GM23248 (cell line): ENCODE data around the gene PSMD14. TPM values are rescaled to one million over a fixed set of nuclear protein-coding genes. Genes with fewer than 3 reads are reported as not detected.

Source experiments
- DNase-seq: peaks from one replicate; pipeline ENCODE4 v3.0.0-alpha.2; 2015
- H2AFZ ChIP-seq: fragments of 200-600 bp; sonication (generic); 2 replicates; pipeline ENCODE4 v1.6.1; 2016; ENCODE audit warnings: antibody characterized with exemption
- H3F3A ChIP-seq: fragments of 200-600 bp; sonication (generic); 2 replicates; pipeline ENCODE4 v1.6.1; 2016; ENCODE audit warnings: mild to moderate bottlenecking, antibody characterized with exemption, mixed run types; ENCODE audit not compliant: insufficient read depth
- H3K27ac ChIP-seq: fragments of 200-600 bp; sonication (generic); 2 replicates; pipeline ENCODE4 v1.5.1; 2016; ENCODE audit warnings: mild to moderate bottlenecking
- H3K27me3 ChIP-seq: fragments of 200-600 bp; sonication (generic); replicated peaks from 2 replicates; pipeline ENCODE4 v1.6.1; 2016; ENCODE audit warnings: mild to moderate bottlenecking; ENCODE audit not compliant: insufficient read depth
- H3K36me3 ChIP-seq: fragments of 200-600 bp; sonication (generic); 2 replicates; pipeline ENCODE4 v1.6.1; 2016; ENCODE audit warnings: low read depth, mild to moderate bottlenecking
- H3K4me1 ChIP-seq: fragments of 200-600 bp; sonication (generic); 2 replicates; pipeline ENCODE4 v1.6.1; 2016; ENCODE audit warnings: mild to moderate bottlenecking; ENCODE audit not compliant: insufficient read depth
- H3K4me2 ChIP-seq: fragments of 200-600 bp; sonication (generic); one replicate; pipeline ENCODE4 v1.6.1; 2016; ENCODE audit warnings: mild to moderate bottlenecking; ENCODE audit not compliant: unreplicated experiment
- H3K4me3 ChIP-seq: fragments of 200-600 bp; sonication (generic); 2 replicates; pipeline ENCODE4 v1.5.1; 2016; ENCODE audit warnings: mild to moderate bottlenecking
- H3K79me2 ChIP-seq: fragments of 200-600 bp; sonication (generic); 2 replicates; pipeline ENCODE4 v1.6.1; 2016; ENCODE audit warnings: mild to moderate bottlenecking; ENCODE audit not compliant: insufficient read depth
- H3K9ac ChIP-seq: fragments of 200-600 bp; sonication (generic); 2 replicates; pipeline ENCODE4 v1.6.1; 2016; ENCODE audit warnings: mild to moderate bottlenecking
- H3K9me2 ChIP-seq: fragments of 200-600 bp; sonication (generic); 2 replicates; pipeline ENCODE4 v1.6.1; 2016; ENCODE audit warnings: mixed run types, mild to moderate bottlenecking, moderate library complexity; ENCODE audit not compliant: insufficient read depth
- H3K9me3 ChIP-seq: fragments of 200-600 bp; sonication (generic); one replicate; pipeline ENCODE4 v1.6.1; 2017; ENCODE audit warnings: low read depth
- H4K20me1 ChIP-seq: fragments of 200-600 bp; sonication (generic); 2 replicates; pipeline ENCODE4 v1.6.0; 2016; ENCODE audit not compliant: insufficient read depth
- EZH2 ChIP-seq: fragments of 200-600 bp; sonication (generic); IDR thresholded peaks from 2 replicates; pipeline ENCODE4 v1.6.1; 2018; ENCODE audit warnings: antibody characterized with exemption, mild to moderate bottlenecking; ENCODE audit not compliant: insufficient read depth, poor library complexity, severe bottlenecking
- EZH2phosphoT487 ChIP-seq: fragments of 200-600 bp; sonication (generic); IDR thresholded peaks from 2 replicates; pipeline ENCODE4 v1.6.1; 2018; ENCODE audit warnings: antibody characterized with exemption, moderate library complexity, mild to moderate bottlenecking, low read depth; ENCODE audit not compliant: insufficient read depth
- WGBS, 2 experiments: methylation state at CpG; one replicate each; pipeline ENCODE4 v1.1.6; 2015 to 2017; ENCODE audit warnings: low lambda C conversion rate in 2 of 2, low coverage in 1 of 2; ENCODE audit errors: missing lambda C conversion rate in 2 of 2; 5-methylcytosine and 5-hydroxymethylcytosine counted together
- in situ Hi-C: fragments of 300-500 bp; cut with MboI; formaldehyde crosslinking; loops from 2 replicates; pipeline ENCODE4 v1.15.0; 2020
- polyA plus RNA-seq: library from polyadenylated mRNA; unstranded; fragments of >200 nt; fragmentation: Nextera tagmentation; extraction: Ambion mirVana; gene quantifications from 2 replicates; pipeline ENCODE4 v1.2.1, GENCODE V29; 2016
- total RNA-seq: library from RNA; depleted of rRNA; stranded (reverse); fragments of >200 nt; shearing (Covaris generic); gene quantifications from 2 replicates; pipeline ENCODE4 v1.2.3, GENCODE V29; 2014

Gene PSMD14
- total and polyA plus RNA-seq, 2 experiments from 2014 or later, result 94.4 to 96.0 TPM

GRCh38 chr2:161400076-161400475 lies 91.9 kb downstream of the PSMD14 start:
- Histone ChIP-seq H3K9me2 (no peaks in the 10 kb centered on the region), H3K4me2 (no peak overlapping the region), H3K4me3 (no peak overlapping the region), H2AFZ (no peak overlapping the region), H3K36me3 (peaks cover 52% of the 10 kb centered on the region), H3K27ac (no peak overlapping the region), H3F3A (peaks cover 3% of the 10 kb centered on the region; the same call in 1 of the 2 replicates), H3K9ac (no peak overlapping the region), H4K20me1 (no peaks in the 10 kb centered on the region), H3K79me2 (no peaks in the 10 kb centered on the region), H3K9me3 (no peaks in the 10 kb centered on the region), H3K4me1 (no peaks in the 10 kb centered on the region), H3K27me3 (no peaks in the 10 kb centered on the region)
- no peak for TF ChIP-seq EZH2phosphoT487
- in situ Hi-C loops, result no loop called here
- WGBS, 2 experiments, result 84 to 95% methylated on average over 2 of the region's 2 CpGs
- peak; percentile 48 for DNase-seq

DNA sequence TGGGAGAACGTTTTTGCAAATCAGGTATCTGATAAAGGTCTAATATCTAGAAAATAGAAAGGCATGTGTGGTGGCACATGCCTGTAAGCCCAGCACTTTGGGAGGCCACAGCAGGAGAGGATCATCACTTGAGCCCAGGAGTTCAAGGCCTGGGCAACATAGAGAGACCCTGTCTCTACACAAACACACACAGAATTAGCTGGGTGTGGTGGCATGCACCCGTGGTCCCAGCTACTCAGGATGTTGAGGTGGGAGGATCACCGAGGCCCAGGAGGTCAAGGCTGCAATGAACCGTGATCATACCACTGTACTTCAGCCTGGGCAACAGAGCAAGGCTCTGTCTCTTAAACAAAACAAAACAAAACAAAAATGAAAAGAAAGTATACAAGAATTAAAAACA lies 94.1 kb downstream of the PSMD14 start:
- in situ Hi-C loops, result no loop called here

GRCh38 chr2:161406316-161406715 lies 98.1 kb downstream of the PSMD14 start:
- H3K4me3 ChIP-seq, result no peak overlapping the region
- H3K4me1 ChIP-seq, result no peaks in the 10 kb centered on the region
- H3K9ac ChIP-seq, result no peak overlapping the region
- H4K20me1 ChIP-seq, result no peaks in the 10 kb centered on the region
- no peak overlapping the region for H3K4me2 ChIP-seq
- no peak overlapping the region for H2AFZ ChIP-seq
- H3K79me2 ChIP-seq, result no peaks in the 10 kb centered on the region
- in situ Hi-C loops, result no loop called here
- H3K9me2 ChIP-seq, result no peaks in the 10 kb centered on the region
- H3K9me3 ChIP-seq, result no peaks in the 10 kb centered on the region
- peaks cover 24% of the 10 kb centered on the region for H3K36me3 ChIP-seq
- H3K27ac ChIP-seq, result no peak overlapping the region
- H3F3A ChIP-seq, result 0 out of 2 replicates have a peak, but pooled peaks cover 5% of the 10 kb centered on the region
- 85 to 86% methylated on average over 5 of the region's 5 CpGs for WGBS, 2 experiments
- DNase-seq, result no peak
- no peaks in the 10 kb centered on the region for H3K27me3 ChIP-seq
- TF ChIP-seq EZH2 (no peak), EZH2phosphoT487 (no peak)

More for the DNA sequence above, 94.1 kb downstream of the PSMD14 start:
- TF ChIP-seq EZH2 (no peak), EZH2phosphoT487 (no peak)
- no peak overlapping the region for H3K4me2 ChIP-seq
- peaks cover 3% of the 10 kb centered on the region; the same call in 1 of the 2 replicates for H3F3A ChIP-seq
- H3K4me1 ChIP-seq, result no peaks in the 10 kb centered on the region
- H3K9me2 ChIP-seq, result no peaks in the 10 kb centered on the region
- no peak for DNase-seq
- no peak overlapping the region for H2AFZ ChIP-seq
- H3K27ac ChIP-seq, result no peak overlapping the region
- H3K4me3 ChIP-seq, result no peak overlapping the region
- H3K27me3 ChIP-seq, result no peaks in the 10 kb centered on the region
- peaks cover 35% of the 10 kb centered on the region for H3K36me3 ChIP-seq
- no peak overlapping the region for H3K9ac ChIP-seq
- no peaks in the 10 kb centered on the region for H3K79me2 ChIP-seq
- 87 to 91% methylated on average over 4 of the region's 4 CpGs for WGBS, 2 experiments
- no peaks in the 10 kb centered on the region for H4K20me1 ChIP-seq
- no peaks in the 10 kb centered on the region for H3K9me3 ChIP-seq

DNA sequence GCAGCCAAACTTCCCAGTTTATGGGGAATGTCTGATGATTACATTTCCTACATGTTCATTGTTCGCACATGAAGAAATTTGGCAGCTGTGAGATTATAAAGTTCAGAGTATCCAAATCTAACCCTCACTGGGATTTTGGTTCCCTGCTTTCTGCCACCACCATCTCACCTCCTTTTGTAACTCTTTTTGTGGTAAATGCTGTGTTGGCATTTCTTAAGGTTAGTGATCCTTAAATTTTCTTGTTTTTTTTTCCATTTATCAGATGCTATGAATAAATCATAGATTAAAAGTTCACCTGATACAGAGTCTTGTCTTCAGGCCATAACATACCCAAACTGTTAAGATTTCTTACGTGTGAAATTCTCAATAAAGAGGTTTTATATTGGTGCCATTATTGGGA lies 99.4 kb downstream of the PSMD14 start:
- H3K4me1 ChIP-seq, result peaks cover 6% of the 10 kb centered on the region; the same call in 1 of the 2 replicates
- H3K9me3 ChIP-seq, result no peaks in the 10 kb centered on the region
- H2AFZ ChIP-seq, result no peak overlapping the region
- H3K4me3 ChIP-seq, result no peak overlapping the region
- H3K36me3 ChIP-seq, result peaks cover 13% of the 10 kb centered on the region; the same call in 1 of the 2 replicates
- WGBS, 2 experiments, result 95 to 100% methylated on average over 2 of the region's 2 CpGs
- no peak overlapping the region for H3K4me2 ChIP-seq
- H3K9ac ChIP-seq, result no peak overlapping the region
- H3F3A ChIP-seq, result 0 out of 2 replicates have a peak, but pooled peaks cover 5% of the 10 kb centered on the region
- no peaks in the 10 kb centered on the region for H3K79me2 ChIP-seq
- no peaks in the 10 kb centered on the region for H3K27me3 ChIP-seq
- no peaks in the 10 kb centered on the region for H3K9me2 ChIP-seq
- H4K20me1 ChIP-seq, result no peaks in the 10 kb centered on the region
- in situ Hi-C loops, result no loop called here
- TF ChIP-seq EZH2phosphoT487 (no peak), EZH2 (no peak)
- H3K27ac ChIP-seq, result no peak overlapping the region
- DNase-seq, result no peak

DNA sequence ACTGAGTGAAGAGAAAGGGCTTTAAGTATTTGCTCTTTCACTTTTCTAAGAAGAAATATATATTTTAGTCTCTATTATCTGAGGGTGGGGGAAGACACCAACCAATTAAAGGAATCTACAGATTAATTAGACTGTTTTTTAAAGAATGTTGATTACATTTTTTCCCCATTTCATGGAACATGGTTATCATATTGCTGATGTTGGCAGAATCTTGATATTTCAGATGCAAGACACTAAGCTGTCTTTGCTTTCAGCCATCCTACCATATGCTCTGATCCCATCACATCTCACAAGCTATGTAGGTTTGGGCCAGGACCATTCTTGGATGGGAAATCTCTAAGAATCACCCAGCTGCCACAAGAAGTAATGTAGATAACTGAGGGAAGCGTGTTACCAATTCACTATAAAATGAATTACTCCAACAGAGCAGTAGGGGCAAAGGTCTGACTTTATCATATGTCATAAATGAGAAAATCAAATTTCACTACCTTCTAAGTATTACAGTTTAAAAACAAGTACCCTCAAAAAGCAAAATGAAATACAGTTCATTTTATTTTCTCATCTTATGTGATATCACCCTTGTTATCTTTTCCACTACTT lies 101.2 kb downstream of the PSMD14 start:
- Histone ChIP-seq H3K9ac (no peak overlapping the region), H3K36me3 (0 out of 2 replicates have a peak, but pooled peaks cover 9% of the 10 kb centered on the region), H3K4me3 (no peak overlapping the region), H3K4me1 (peaks cover 6% of the 10 kb centered on the region; the same call in 1 of the 2 replicates), H3K27ac (no peak overlapping the region), H3F3A (0 out of 2 replicates have a peak, but pooled peaks cover 5% of the 10 kb centered on the region), H4K20me1 (no peaks in the 10 kb centered on the region), H3K9me2 (no peaks in the 10 kb centered on the region), H3K79me2 (no peaks in the 10 kb centered on the region), H2AFZ (no peak overlapping the region), H3K27me3 (no peaks in the 10 kb centered on the region), H3K9me3 (no peaks in the 10 kb centered on the region), H3K4me2 (no peak overlapping the region)
- no peak for TF ChIP-seq EZH2phosphoT487
- no peak for TF ChIP-seq EZH2
- DNase-seq, result no peak
- WGBS, 2 experiments, result 100% methylated on average over 1 of the region's 1 CpG
- in situ Hi-C loops, result no loop called here
